Muscle layer of colon (tissue), 2 donors: ENCODE measurements around the gene TIGAR.

Experiments used
- H3K27ac ChIP-seq: one replicate; pipeline ENCODE4 v1.7.0; 2013; ENCODE audit warnings: low read depth, mild to moderate bottlenecking, low read length, moderate library complexity
- H3K27me3 ChIP-seq, 2 donors: one replicate each; pipeline ENCODE4 v1.7.0; 2013; ENCODE audit warnings: low read length in 2 of 2, mild to moderate bottlenecking in 2 of 2; ENCODE audit not compliant: insufficient read depth in 2 of 2, control insufficient read depth in 1 of 2
- H3K36me3 ChIP-seq: one replicate; pipeline ENCODE4 v1.7.0; 2013; ENCODE audit warnings: mild to moderate bottlenecking, low read length; ENCODE audit not compliant: insufficient read depth
- H3K4me1 ChIP-seq: one replicate; pipeline ENCODE4 v1.7.0; 2013; ENCODE audit warnings: mild to moderate bottlenecking, low read length; ENCODE audit not compliant: insufficient read depth
- H3K4me3 ChIP-seq, 2 donors: one replicate each; pipeline ENCODE4 v1.7.0; 2013; ENCODE audit warnings: low read length in 2 of 2, low read depth in 1 of 2, mild to moderate bottlenecking in 1 of 2, moderate library complexity in 1 of 2
- H3K9ac ChIP-seq: one replicate; pipeline ENCODE4 v1.7.0; 2013; ENCODE audit warnings: low read length
- H3K9me3 ChIP-seq: one replicate; pipeline ENCODE4 v1.7.0; 2013; ENCODE audit warnings: mild to moderate bottlenecking, low read length
- donor health status: abdominal sarcoma.
- donor health status: Adenocarcinoma of cecum.

Gene TIGAR

DNA sequence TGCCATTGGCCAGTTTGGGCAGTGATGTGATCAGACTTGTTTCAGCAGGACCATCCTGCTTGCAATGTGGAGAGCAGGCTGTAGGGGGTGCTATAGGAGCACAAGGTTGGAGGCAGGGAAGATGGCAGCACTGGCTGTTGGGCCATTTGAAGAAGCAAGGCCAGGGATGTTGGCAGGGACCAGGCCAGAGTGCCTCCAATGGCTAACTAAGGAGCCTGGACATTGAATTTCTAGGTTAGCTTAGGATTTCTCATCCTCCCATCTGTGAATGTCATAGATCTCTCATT, 35.0 kb downstream of the TIGAR start:
- H3K9ac ChIP-seq = no peak overlapping the region
- no peaks in the 10 kb centered on the region for H3K4me1 ChIP-seq
- no peaks in the 10 kb centered on the region for H3K9me3 ChIP-seq
- peaks cover 13% of the 10 kb centered on the region for H3K36me3 ChIP-seq
- H3K4me3 ChIP-seq = no peak overlapping the region
- no peaks in the 10 kb centered on the region for H3K27me3 ChIP-seq
- no peak overlapping the region for H3K27ac ChIP-seq

- Histone ChIP-seq H3K27me3 (no peaks in the 10 kb centered on the region), H3K4me1 (no peaks in the 10 kb centered on the region), H3K27ac (no peak overlapping the region), H3K4me3 (no peak overlapping the region), H3K36me3 (no peaks in the 10 kb centered on the region), H3K9ac (no peak overlapping the region), H3K9me3 (no peaks in the 10 kb centered on the region)
These were observed 45.1 kb downstream of the TIGAR start for GRCh38 chr12:4366090-4366489.

- H3K9ac ChIP-seq = no peak overlapping the region
- no peaks in the 10 kb centered on the region for H3K27me3 ChIP-seq
- no peak overlapping the region for H3K4me3 ChIP-seq
- no peak overlapping the region for H3K27ac ChIP-seq
- no peaks in the 10 kb centered on the region for H3K36me3 ChIP-seq
- H3K4me1 ChIP-seq = no peaks in the 10 kb centered on the region
- no peaks in the 10 kb centered on the region for H3K9me3 ChIP-seq
These were observed 48.5 kb downstream of the TIGAR start for GRCh38 chr12:4369548-4369947.

GRCh38 chr12:4370265-4370664, 49.3 kb downstream of the TIGAR start:
- Histone ChIP-seq H3K4me3 (no peak overlapping the region), H3K4me1 (no peaks in the 10 kb centered on the region), H3K9me3 (no peaks in the 10 kb centered on the region), H3K9ac (no peak overlapping the region), H3K27ac (no peak overlapping the region), H3K36me3 (no peaks in the 10 kb centered on the region), H3K27me3 (no peaks in the 10 kb centered on the region)

DNA sequence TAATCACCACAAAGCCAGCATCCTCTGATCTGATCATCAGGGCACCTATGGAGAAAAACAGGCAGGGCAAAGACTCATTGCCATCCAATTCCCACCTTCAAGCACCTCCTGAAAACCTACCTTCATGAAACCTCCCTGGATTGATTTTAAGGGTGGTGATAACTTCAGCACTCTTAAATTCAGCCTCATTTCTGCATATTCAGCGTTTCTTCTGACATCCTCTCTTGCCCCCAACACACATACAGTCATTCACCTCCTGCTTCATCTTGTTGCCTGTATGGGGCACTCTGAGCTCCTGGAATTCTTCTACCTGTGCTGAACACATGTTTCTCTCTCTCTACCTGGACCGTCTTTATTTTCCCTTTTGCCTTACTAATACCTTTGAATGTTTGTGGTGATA, 51.6 kb downstream of the TIGAR start:
- H3K9me3 ChIP-seq = no peaks in the 10 kb centered on the region
- H3K27ac ChIP-seq = no peak overlapping the region

DNA sequence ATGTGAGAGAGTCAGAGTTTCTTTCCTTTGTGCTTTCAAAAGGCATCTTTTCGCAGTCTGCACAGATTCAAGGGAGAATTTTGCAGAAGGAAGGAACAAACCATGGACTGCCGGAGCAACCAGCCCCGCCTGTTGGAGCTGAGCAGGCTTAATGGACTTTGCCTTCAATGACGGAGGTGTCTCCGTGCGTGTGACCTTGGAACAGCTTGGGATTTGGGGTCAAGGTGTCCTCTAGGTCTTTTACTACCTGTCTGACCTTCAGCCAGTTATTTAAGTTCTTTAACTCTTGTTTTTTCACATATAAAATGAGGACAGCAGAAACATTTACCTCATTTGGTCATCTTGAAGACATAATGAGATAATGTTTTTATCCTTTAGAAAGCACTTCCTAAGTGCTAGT, 54.4 kb downstream of the TIGAR start:
- Histone ChIP-seq H3K4me1 (no peaks in the 10 kb centered on the region), H3K27me3 (peaks cover 0 to 4% of the 10 kb centered on the region in 2 donors), H3K36me3 (no peaks in the 10 kb centered on the region), H3K27ac (no peak overlapping the region), H3K9ac (no peak overlapping the region), H3K4me3 (no peak overlapping the region), H3K9me3 (no peaks in the 10 kb centered on the region)

More for the DNA sequence above, 51.6 kb downstream of the TIGAR start:
- no peak overlapping the region for H3K9ac ChIP-seq
- H3K36me3 ChIP-seq = no peaks in the 10 kb centered on the region
- no peak overlapping the region for H3K4me3 ChIP-seq
- no peaks in the 10 kb centered on the region for H3K4me1 ChIP-seq
- H3K27me3 ChIP-seq = no peaks in the 10 kb centered on the region

DNA sequence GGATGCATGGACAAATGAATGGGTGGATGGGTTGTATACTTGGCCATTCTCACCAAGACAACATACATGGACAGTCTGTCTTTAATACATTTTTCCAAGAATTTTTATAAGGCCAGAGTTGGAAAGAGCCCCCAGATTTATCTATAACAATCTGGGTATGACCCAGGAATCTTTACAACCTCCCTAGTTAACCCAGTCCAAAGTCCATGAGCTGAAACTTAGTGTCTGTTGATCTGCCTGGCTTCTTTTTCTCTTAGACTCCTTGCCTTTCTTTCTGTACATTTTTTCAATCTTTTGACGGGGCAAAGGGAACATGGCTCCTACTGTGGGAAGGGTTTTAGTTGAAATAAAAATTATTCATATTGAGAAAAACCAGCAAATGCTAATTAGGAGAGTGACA, 57.8 kb downstream of the TIGAR start:
- H3K4me1 ChIP-seq = no peaks in the 10 kb centered on the region
- H3K27me3 ChIP-seq = peaks cover 0 to 4% of the 10 kb centered on the region in 2 donors
- no peaks in the 10 kb centered on the region for H3K9me3 ChIP-seq
- H3K36me3 ChIP-seq = no peaks in the 10 kb centered on the region
- H3K27ac ChIP-seq = no peak overlapping the region
- H3K9ac ChIP-seq = no peak overlapping the region
- no peak overlapping the region for H3K4me3 ChIP-seq

DNA sequence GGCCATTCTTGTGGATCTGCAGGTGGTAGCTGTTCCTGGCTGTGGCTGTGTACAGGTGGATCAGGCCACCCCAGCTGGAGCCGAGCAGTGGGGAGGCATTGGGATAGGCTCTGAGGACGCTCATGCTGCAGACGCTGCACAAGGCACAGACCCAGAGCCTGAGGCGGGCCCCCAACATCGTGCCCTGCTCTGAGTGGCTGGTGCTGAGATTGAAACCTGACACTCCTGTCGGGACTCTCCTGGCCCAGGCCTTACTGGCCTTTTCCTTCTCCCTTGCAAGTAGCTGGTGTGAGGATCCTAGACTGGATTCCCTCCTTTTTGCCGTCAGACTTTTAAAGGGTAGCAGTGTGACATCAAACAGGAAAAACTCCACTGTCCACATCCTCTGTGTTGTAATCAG, 58.4 kb downstream of the TIGAR start, which contains the start of gene FGF23:
FGF23 (minus strand) TSS at position 308 of the 400 bp plus-strand sequence; CDS start at position 178, 130 bp downstream.
- no peak within 1 kb of the TSS for H3K4me3 ChIP-seq
- no peak within 1 kb of the TSS for H3K9ac ChIP-seq
- H3K27ac ChIP-seq = no peak within 1 kb of the TSS
- H3K4me1 ChIP-seq = no peaks in the 10 kb centered on the region
- H3K27me3 ChIP-seq = peaks cover 0 to 4% of the 10 kb centered on the region in 2 donors
- no peaks in the 10 kb centered on the region for H3K9me3 ChIP-seq
- no peaks in the 10 kb centered on the region for H3K36me3 ChIP-seq

GRCh38 chr12:4380332-4380731, 59.3 kb downstream of the TIGAR start:
- Histone ChIP-seq H3K4me3 (no peak overlapping the region), H3K4me1 (no peaks in the 10 kb centered on the region), H3K27me3 (peaks cover 0 to 4% of the 10 kb centered on the region in 2 donors), H3K36me3 (no peaks in the 10 kb centered on the region), H3K27ac (no peak overlapping the region), H3K9ac (no peak overlapping the region), H3K9me3 (no peaks in the 10 kb centered on the region)

- Histone ChIP-seq H3K4me3 (no peak overlapping the region), H3K36me3 (no peaks in the 10 kb centered on the region), H3K4me1 (no peaks in the 10 kb centered on the region), H3K9ac (no peak overlapping the region), H3K9me3 (no peaks in the 10 kb centered on the region), H3K27me3 (peaks cover 0 to 4% of the 10 kb centered on the region in 2 donors), H3K27ac (no peak overlapping the region)
These were observed 62.4 kb downstream of the TIGAR start for GRCh38 chr12:4383304-4383865.

GRCh38 chr12:4386801-4387200, 65.8 kb downstream of the TIGAR start:
- H3K9me3 ChIP-seq = no peaks in the 10 kb centered on the region
- no peak overlapping the region for H3K4me3 ChIP-seq
- no peaks in the 10 kb centered on the region for H3K36me3 ChIP-seq
- H3K27me3 ChIP-seq = no peaks in the 10 kb centered on the region
- no peak overlapping the region for H3K9ac ChIP-seq
- H3K27ac ChIP-seq = no peak overlapping the region
- H3K4me1 ChIP-seq = no peaks in the 10 kb centered on the region

DNA sequence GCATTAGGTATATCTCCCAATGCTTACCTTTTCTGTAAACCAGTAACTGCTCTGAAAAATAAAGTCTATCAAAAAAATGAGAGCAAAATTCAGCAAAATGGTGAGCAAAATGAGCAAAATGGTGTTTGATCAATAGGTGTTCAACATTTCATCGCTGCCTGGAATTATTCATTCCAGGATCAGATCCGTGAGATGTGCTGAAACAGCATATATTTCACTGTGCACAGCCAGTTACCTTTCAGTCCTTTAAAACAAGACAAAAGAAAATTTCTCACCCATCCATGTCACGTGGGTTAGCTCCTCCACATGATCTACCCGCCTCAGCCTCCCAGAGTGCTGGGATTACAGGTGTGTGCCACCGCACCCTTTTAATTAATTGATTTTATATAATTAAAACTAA, 66.6 kb downstream of the TIGAR start:
- H3K9ac ChIP-seq = no peak overlapping the region
- H3K4me3 ChIP-seq = no peak overlapping the region
- no peaks in the 10 kb centered on the region for H3K4me1 ChIP-seq
- no peaks in the 10 kb centered on the region for H3K9me3 ChIP-seq
- no peaks in the 10 kb centered on the region for H3K36me3 ChIP-seq
- no peak overlapping the region for H3K27ac ChIP-seq
- H3K27me3 ChIP-seq = peaks cover 0 to 6% of the 10 kb centered on the region in 2 donors
